Epithelial cell of prostate (primary cell): Measurements from ENCODE around the gene TUBB2B.

Experiments used
- DNase-seq: peaks from one replicate; pipeline ENCODE4 v3.0.0-alpha.2; 2011; ENCODE audit warnings: low read depth, low spot score
- H3K27ac ChIP-seq: fragments of 450-650 bp; 2 replicates; pipeline ENCODE4 v1.5.1; 2017; ENCODE audit warnings: mild to moderate bottlenecking

The TUBB2B gene

DNA sequence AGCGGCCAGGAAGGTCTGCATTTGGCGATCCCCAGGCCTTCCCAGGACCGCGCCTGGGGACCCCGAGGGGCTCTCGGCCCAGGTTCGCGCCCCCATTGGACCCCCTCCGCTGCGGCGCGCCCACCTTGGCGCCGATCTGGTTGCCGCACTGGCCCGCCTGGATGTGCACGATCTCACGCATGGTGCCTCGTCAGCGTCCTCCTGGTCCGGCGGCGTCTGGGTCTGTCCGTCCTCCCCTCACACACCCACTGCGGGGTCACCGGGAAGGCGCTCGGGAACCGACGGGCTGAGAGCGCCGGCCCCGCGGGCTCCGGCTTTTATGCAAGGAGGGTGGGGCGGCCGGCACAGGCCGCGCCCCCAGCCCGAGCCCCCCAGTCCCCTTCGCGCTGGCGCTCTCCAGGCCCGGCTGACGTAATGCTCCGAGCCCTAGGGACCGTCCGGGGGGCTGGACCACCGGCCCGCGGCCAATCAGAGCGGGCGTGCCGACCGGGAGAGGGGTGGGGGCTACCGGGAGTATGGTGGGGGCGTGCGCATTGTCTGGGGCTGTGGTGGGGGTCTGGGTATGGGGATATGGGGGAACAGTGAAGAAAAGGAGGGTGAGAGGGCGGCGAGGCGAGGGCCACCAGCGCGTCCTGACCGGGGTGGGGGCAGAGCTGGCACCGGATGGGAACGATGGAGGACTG, at the start of gene TUBB2B:
TSS of gene TUBB2B (minus strand) at position 291 of the 683 bp plus-strand sequence. CDS start at position 181, 110 bp downstream.
- no peak for DNase-seq
- H3K27ac ChIP-seq: no peak within 1 kb of the TSS

DNA sequence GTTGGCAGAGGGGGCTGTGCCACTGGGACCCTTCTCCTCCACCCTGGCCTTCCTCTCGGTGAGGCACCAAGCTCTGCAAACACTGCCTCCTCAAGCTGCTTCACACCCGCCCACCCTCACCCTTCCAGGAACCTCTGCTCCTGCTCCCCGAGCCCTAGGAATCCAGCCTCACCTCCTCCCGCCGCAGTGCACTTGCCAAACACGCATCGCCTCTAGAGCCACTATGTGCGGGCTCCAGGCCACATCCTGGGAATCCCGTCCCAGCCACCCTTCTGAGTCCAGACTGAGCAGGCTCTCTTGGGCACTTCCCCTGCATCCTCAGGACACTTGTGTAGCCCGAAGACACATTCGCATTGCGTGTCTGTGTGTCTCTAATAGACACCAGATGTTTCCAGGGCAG, 49.8 kb upstream of the TUBB2B start:
- H3K27ac ChIP-seq: no peak overlapping the region
- no peak for DNase-seq

DNA sequence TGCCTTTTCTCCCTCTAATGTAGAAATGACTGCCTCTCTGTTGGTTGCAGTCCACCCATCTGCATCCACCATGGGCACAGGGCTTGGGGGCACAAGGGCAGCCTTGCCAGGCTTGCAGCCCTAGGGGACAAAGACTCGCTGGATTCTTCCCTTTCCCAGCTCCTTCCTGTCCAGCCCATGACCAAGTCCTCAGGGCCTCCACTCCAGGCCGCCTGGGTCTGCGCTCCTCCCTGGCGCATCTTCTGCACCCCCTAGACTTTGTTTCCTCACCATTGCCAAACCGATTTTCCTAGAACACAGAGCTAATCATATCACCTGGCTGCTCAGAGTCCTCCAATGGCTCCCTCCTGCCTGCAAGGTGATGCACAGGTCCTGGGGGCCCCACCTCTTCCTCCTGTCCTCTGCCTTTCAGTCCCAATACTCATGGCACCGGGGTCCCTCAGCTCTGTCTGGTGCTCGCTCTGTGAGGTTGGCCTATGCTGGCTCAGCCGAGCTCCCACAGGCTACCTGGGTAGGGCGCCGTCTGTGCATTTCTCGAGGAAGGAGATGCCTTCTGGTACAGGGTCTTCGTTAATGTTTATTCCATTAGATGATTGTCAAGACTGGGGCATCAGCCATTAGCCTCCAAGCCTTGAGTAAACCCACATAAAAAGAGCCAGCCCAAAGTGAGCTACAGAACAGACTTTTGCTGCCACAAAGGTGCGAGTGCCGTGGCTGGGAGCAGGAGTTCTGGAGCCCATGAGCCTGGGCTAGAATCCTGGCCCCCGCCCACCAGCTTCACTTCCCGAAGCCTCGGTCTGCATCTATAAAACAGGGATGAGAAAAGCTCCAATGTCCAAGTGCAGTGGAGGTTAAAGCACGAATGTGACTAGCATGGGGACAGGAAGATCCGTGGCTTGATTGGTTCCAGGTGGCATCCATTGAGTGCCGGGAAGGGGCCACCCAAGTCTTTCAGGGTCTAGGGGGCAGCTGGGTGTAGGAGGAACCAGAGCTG, 49.0 kb upstream of the TUBB2B start:
- no peak overlapping the region for H3K27ac ChIP-seq
- no peak for DNase-seq

GRCh38 chr6:3273707-3274521, 46.5 kb upstream of the TUBB2B start:
- H3K27ac ChIP-seq: no peak overlapping the region
- no peak for DNase-seq

- H3K27ac ChIP-seq: no peak overlapping the region
- DNase-seq: no peak
Observed at GRCh38 chr6:3272911-3273547, 45.6 kb upstream of the TUBB2B start.

GRCh38 chr6:3271756-3272155, 44.3 kb upstream of the TUBB2B start:
- no peak for DNase-seq
- H3K27ac ChIP-seq: no peak overlapping the region

- no peak for DNase-seq
- no peak overlapping the region for H3K27ac ChIP-seq
Observed at GRCh38 chr6:3270258-3270657, 42.8 kb upstream of the TUBB2B start.

- no peak for DNase-seq
- H3K27ac ChIP-seq: no peak overlapping the region
Observed at GRCh38 chr6:3269281-3269975, 42.0 kb upstream of the TUBB2B start.

- no peak for DNase-seq
- H3K27ac ChIP-seq: no peak overlapping the region
Observed at GRCh38 chr6:3268680-3269079, 41.2 kb upstream of the TUBB2B start.

- no peak for DNase-seq
- H3K27ac ChIP-seq: no peak overlapping the region
Observed at GRCh38 chr6:3267162-3267561, 39.7 kb upstream of the TUBB2B start.

- no peak for DNase-seq
- H3K27ac ChIP-seq: no peak overlapping the region
Observed at GRCh38 chr6:3266170-3266569, 38.7 kb upstream of the TUBB2B start.

DNA sequence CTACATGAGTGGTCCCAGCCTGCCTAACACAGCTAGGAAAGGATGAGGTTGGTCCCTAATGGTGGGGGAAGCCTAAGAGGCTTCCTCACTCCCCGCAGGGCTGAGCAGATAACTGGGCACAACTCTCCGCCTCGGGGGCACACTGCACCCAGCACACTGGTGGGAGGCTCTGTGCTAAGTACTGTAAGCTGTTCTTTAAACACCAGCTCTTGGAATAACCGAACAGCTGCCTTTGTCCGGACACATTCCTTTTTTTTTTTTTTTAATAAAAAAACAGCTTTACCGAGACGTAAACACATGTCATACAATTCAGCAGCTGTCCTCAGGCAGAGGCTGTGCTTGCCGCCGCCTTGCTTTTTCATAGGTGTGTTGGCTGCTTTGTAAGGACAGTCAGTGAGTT, 38.2 kb upstream of the TUBB2B start:
- H3K27ac ChIP-seq: no peak overlapping the region
- DNase-seq: no peak

GRCh38 chr6:3264356-3264755, 36.9 kb upstream of the TUBB2B start:
- H3K27ac ChIP-seq: no peak overlapping the region
- no peak for DNase-seq

- DNase-seq: no peak
Observed at GRCh38 chr6:3263096-3263495, 35.6 kb upstream of the TUBB2B start.

DNA sequence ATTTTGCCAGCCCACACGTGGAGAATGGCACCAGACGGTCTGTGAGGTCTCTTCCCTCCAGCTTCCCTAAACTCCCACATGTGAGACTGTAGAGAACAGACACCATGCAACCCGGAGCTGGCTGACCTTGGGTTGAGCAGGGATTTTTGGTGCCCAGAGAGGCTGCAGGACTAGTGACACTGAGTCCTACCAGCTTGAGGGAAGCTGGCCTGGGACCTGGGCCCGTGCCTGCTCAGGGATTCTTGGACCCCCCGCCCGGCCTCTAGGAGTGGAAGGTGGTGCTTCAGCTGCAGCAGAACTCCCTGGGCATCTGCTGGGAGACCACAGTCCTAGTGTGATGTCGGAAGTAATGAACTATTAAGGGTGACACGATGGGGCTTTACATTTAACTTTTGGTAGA, 34.5 kb upstream of the TUBB2B start:
- H3K27ac ChIP-seq: no peak overlapping the region
- no peak for DNase-seq

More at GRCh38 chr6:3263096-3263495, 35.6 kb upstream of the TUBB2B start:
- H3K27ac ChIP-seq: no peak overlapping the region

- no peak overlapping the region for H3K27ac ChIP-seq
- DNase-seq: no peak
Observed at GRCh38 chr6:3261518-3261820, 34.0 kb upstream of the TUBB2B start.

DNA sequence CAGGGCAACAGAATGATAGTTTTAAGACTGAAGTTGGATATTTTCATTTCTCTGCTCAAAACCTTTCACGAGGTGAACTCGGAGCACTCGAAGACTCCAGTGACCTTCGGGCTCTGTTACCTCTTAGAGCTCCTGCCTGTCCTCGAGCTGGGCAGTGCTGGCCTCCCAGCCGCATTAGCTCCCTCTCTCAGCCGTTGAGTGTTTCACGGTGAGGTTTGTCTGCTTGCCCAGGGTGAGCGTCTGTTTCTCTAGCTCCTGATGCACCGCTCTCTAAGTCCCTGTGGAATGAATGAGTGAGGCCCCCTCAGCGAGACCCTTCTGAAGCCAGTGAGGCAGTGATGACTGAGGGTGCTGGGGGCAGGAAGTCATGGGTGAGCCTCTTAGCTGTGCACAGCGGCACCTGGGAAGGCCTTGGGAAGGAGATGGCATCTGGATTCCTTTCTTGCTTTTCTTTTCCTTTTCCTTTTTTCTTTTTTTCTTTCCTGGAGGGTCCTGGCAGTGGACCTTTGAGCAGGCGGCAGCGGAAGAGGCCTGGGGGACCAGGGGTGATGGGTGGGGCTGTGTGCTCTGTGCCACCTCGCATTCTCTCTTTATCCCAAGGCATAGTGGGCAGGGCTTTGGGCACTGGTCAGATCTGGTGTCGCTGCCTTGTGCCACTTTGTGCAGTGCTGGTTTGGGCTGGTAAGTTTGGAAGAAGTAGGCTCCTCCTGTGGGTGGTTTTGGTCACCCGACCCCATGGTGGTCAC, 33.5 kb upstream of the TUBB2B start:
- no peak overlapping the region for H3K27ac ChIP-seq
- DNase-seq: no peak

DNA sequence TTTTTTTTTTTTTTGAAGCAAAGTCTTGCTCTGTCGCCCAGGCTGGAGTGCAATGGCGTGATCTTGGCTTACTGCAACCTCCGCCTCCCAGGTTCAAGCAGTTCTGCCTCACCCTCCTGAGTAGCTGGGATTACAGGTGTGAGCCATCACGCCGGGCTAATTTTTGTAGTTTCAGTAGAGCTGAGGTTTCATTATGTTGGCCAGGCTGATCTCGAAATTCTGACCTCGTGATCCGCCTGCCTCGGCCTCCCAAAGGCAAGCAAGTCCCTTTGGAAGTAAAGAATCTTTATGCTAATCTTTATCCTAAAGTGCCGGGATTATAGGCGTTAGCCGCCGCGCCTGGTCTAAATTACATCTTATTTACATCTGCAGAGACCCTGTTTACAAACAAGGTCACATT, 32.8 kb upstream of the TUBB2B start:
- no peak for DNase-seq
- no peak overlapping the region for H3K27ac ChIP-seq

DNA sequence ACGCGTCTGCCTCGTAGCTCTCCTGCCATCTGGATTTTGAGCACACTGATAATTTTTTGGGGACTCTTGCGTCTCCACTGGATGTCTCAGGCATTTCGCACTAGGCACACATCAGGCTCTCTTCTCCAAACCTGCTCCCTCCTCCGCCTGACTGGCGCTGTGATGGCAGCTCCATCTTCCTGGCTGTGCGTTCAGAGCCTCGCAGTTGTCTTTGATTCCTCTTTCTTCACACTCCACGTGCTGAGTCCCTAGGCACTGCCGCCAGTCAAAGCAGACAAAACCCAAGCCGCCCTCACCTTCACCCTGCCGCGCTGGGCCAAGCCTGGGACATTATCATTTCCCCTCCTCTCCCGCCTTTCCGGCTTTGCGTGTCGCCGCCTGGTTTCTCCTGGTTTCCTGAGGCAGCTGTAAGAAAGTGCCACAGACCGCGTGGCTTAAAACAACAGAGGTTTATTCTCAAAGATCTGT, 32.1 kb upstream of the TUBB2B start:
- H3K27ac ChIP-seq: peak overlapping the region; percentile 26
- DNase-seq: no peak
